Measurements from ENCODE around the gene KIAA0825. TPM values are rescaled to one million over a fixed set of nuclear protein-coding genes. Genes with fewer than 3 reads are reported as not detected.
"Not testable (repeated sequence)": the region's sequence is repeated elsewhere in the genome, so short reads cannot be mapped to it uniquely, and the experiment has no call there.

Gene KIAA0825
- total and polyA plus RNA-seq, 2 of the 8 experiments (the other 6 are each of a cell fraction or from before 2014, with no cell fraction given) = 0.60 to 1.0 TPM

- Histone ChIP-seq H3K9me3 (ENCODE audit: insufficient read depth in 2 of 2, low read depth in 1 of 2, low read length in 1 of 2) (peaks cover 13 to 17% of the 10 kb centered on the region in 2 experiments), H3K36me3 (ENCODE audit: control insufficient read depth in 2 of 4, insufficient read depth in 4 of 4, low read length in 3 of 4) (peaks cover 0 to 10% (median 3%) of the 10 kb centered on the region in 4 experiments; a peak in 3 of 8 replicates)
- H2BK20ac ChIP-seq (ENCODE audit: low read length); H2BK15ac ChIP-seq (ENCODE audit: low read length); H3K4me1 ChIP-seq (replicated peaks in 1 of 4; ENCODE audit: control insufficient read depth in 3 of 4, insufficient read depth in 4 of 4, low read length in 3 of 4); H3K4me3 ChIP-seq (ENCODE audit: extremely low read depth in 1 of 4, insufficient read depth in 2 of 4, low read depth in 3 of 4, low read length in 4 of 4); H3K79me1 ChIP-seq (ENCODE audit: low read depth, low read length); H3K14ac ChIP-seq (ENCODE audit: insufficient read length); H2AFZ ChIP-seq (ENCODE audit: low read length); H3K4me2 ChIP-seq (ENCODE audit: insufficient read depth in 1 of 2, low read depth in 2 of 2, low read length in 2 of 2); H2BK120ac ChIP-seq (replicated peaks; ENCODE audit: low read depth, low read length); DNase-seq (ENCODE audit: low read depth in 1 of 2, low spot score in 2 of 2); H3K4ac ChIP-seq (replicated peaks; ENCODE audit: insufficient read length, low read depth, low read length); H3K79me2 ChIP-seq (ENCODE audit: control insufficient read depth in 1 of 2, insufficient read depth in 2 of 2, low read length in 2 of 2); H4K20me1 ChIP-seq (replicated peaks in 1 of 2; ENCODE audit: control insufficient read depth in 1 of 2, insufficient read depth in 2 of 2, low read length in 2 of 2); H2AK5ac ChIP-seq (ENCODE audit: low read depth, low read length); H3K27me3 ChIP-seq (replicated peaks in 1 of 4; ENCODE audit: control insufficient read depth in 3 of 4, extremely low read depth in 1 of 4, insufficient read depth in 3 of 4, low read length in 3 of 4); H3K18ac ChIP-seq (ENCODE audit: extremely low read depth, low read length); FAIRE-seq; H3K23ac ChIP-seq (ENCODE audit: insufficient read length); H3K23me2 ChIP-seq (ENCODE audit: low read depth, low read length); CTCF ChIA-PET (ENCODE audit: partially characterized antibody); H2BK5ac ChIP-seq (ENCODE audit: low read depth, low read length); H3K27ac ChIP-seq (ENCODE audit: low read depth, low read length); H2BK12ac ChIP-seq (ENCODE audit: low read depth, low read length); H3K56ac ChIP-seq (replicated peaks; ENCODE audit: insufficient read length, low read depth, low read length); POLR2A ChIA-PET (ENCODE audit: partially characterized antibody); H3K9ac ChIP-seq (replicated peaks in 1 of 4; ENCODE audit: extremely low read depth in 1 of 4, low read depth in 3 of 4, low read length in 3 of 4); H4K5ac ChIP-seq (ENCODE audit: insufficient read length, low read depth, low read length); H4K91ac ChIP-seq (replicated peaks; ENCODE audit: insufficient read length, low read length); H4K8ac ChIP-seq (ENCODE audit: extremely low read depth, insufficient read depth, low read length): not testable (repeated sequence)
Observed at GRCh38 chr5:94143621-94144020, 474.8 kb downstream of the KIAA0825 start.
